GM12878 (cell line): ENCODE results near the gene LRCH3.

Source experiments
- BHLHE40 ChIP-seq, 2 experiments: fragments of 450-650 bp in 1 of 2; IDR thresholded peaks; 2 replicates each; pipeline ENCODE4 v1.6.1; 2011 to 2017; ENCODE audit warnings: low read depth in 2 of 2, borderline replicate concordance in 1 of 2, improper control_type of control experiment in 1 of 2, low read length in 1 of 2, mild to moderate bottlenecking in 1 of 2
- CHD2 ChIP-seq: IDR thresholded peaks from 2 replicates; pipeline ENCODE4 v1.6.1; 2011; ENCODE audit warnings: low read depth, low read length, improper control_type of control experiment, borderline replicate concordance
- CTCF ChIP-seq, 3 experiments: IDR thresholded peaks in 2 of 3; conservative IDR thresholded peaks in 1 of 3; 2 replicates each; pipeline ENCODE4 v1.5.1; 2011; ENCODE audit warnings: low read depth in 3 of 3, low read length in 3 of 3, mild to moderate bottlenecking in 3 of 3, control low read depth in 2 of 3, moderate library complexity in 2 of 3, inconsistent platforms in 1 of 3, mixed read lengths in 1 of 3; ENCODE audit not compliant: control insufficient read depth in 2 of 3, insufficient read depth in 1 of 3; ENCODE audit errors: extremely low read depth in 1 of 3
- EP300 ChIP-seq, 2 experiments: fragments of 150-350 bp in 1 of 2; IDR thresholded peaks; 2 replicates each; pipeline ENCODE4 v1.6.1; 2011 to 2012; ENCODE audit warnings: low read depth in 2 of 2, low read length in 2 of 2, borderline replicate concordance in 1 of 2, improper control_type of control experiment in 1 of 2, inconsistent platforms in 1 of 2; ENCODE audit not compliant: control insufficient read depth in 1 of 2
- POLR2A ChIP-seq: IDR thresholded peaks from 2 replicates; pipeline ENCODE4 v1.6.1; 2011; ENCODE audit warnings: low read depth, mild to moderate bottlenecking, low read length
- SIN3A ChIP-seq: IDR thresholded peaks from 2 replicates; pipeline ENCODE4 v1.6.1; 2012; ENCODE audit warnings: low read depth, low read length, improper control_type of control experiment
- ZBTB33 ChIP-seq: fragments of 450-650 bp; IDR thresholded peaks from 2 replicates; pipeline ENCODE4 v1.6.1; 2017; ENCODE audit warnings: mild to moderate bottlenecking
- ZNF24 ChIP-seq: fragments of 450-650 bp; IDR thresholded peaks from 2 replicates; pipeline ENCODE4 v1.6.1; 2017; ENCODE audit warnings: antibody characterized with exemption, mild to moderate bottlenecking
- ZNF274 ChIP-seq: IDR thresholded peaks from one replicate; pipeline ENCODE4 v1.8.0; 2011; ENCODE audit not compliant: insufficient read length, insufficient read depth
- ZNF384 ChIP-seq: IDR thresholded peaks from 2 replicates; pipeline ENCODE4 v1.6.1; 2012; ENCODE audit warnings: low read depth, mild to moderate bottlenecking, low read length, improper control_type of control experiment, borderline replicate concordance
- TF ChIP-seq, protein P1 (sequence below): IDR thresholded peaks from 2 replicates; pipeline ENCODE4 v1.6.1; 2012; ENCODE audit warnings: low read depth, low read length, improper control_type of control experiment
- TF ChIP-seq, protein P2 (sequence below): IDR thresholded peaks from 2 replicates; pipeline ENCODE4 v1.6.1; 2012; ENCODE audit warnings: low read depth, low read length, improper control_type of control experiment
- TF ChIP-seq, protein P3 (sequence below): IDR thresholded peaks from 2 replicates; pipeline ENCODE4 v1.6.1; 2012; ENCODE audit warnings: mild to moderate bottlenecking, low read depth, low read length

DNA sequence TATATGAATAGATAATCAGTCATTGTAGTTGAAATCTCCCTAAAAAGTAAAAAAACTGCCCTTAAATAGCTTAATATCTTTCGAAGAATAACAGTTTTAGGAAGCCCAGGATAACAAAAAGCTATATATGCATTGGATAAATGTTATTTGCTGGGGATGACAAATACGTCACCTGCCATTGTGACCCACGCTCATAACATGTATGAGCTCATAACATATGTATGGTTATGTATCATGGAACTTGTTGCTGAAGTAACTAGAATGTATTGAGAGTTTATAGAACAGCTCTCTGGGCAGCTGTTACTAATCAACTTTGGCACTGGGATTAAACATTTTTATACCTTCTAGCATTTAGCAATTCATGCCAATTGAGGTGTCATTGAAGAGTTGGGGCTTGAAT lies 1.7 kb upstream of the LRCH3 start:
- TF ChIP-seq, protein P1, sequence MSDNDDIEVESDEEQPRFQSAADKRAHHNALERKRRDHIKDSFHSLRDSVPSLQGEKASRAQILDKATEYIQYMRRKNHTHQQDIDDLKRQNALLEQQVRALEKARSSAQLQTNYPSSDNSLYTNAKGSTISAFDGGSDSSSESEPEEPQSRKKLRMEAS = no peak
- TF ChIP-seq ZNF384 = no peak
- no peak for TF ChIP-seq BHLHE40 (IDR thresholded peaks at IDR 0.05; ENCODE audit: borderline replicate concordance in 1 of 2, low read depth in 2 of 2, low read length in 1 of 2)
- no peak for TF ChIP-seq CHD2
- TF ChIP-seq, protein P2, sequence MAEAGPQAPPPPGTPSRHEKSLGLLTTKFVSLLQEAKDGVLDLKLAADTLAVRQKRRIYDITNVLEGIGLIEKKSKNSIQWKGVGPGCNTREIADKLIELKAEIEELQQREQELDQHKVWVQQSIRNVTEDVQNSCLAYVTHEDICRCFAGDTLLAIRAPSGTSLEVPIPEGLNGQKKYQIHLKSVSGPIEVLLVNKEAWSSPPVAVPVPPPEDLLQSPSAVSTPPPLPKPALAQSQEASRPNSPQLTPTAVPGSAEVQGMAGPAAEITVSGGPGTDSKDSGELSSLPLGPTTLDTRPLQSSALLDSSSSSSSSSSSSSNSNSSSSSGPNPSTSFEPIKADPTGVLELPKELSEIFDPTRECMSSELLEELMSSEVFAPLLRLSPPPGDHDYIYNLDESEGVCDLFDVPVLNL = no peak
- no peak for TF ChIP-seq POLR2A
- no peak for TF ChIP-seq CTCF (IDR thresholded peaks at IDR 0.05 in 2 of 3, conservative IDR thresholded peaks at IDR 0.05 in 1 of 3; ENCODE audit: control insufficient read depth in 2 of 3, extremely low read depth in 1 of 3, insufficient read depth in 1 of 3, low read depth in 3 of 3, low read length in 3 of 3)
- TF ChIP-seq ZNF274 = no peak
- TF ChIP-seq ZBTB33 = no peak
- TF ChIP-seq, protein P3, sequence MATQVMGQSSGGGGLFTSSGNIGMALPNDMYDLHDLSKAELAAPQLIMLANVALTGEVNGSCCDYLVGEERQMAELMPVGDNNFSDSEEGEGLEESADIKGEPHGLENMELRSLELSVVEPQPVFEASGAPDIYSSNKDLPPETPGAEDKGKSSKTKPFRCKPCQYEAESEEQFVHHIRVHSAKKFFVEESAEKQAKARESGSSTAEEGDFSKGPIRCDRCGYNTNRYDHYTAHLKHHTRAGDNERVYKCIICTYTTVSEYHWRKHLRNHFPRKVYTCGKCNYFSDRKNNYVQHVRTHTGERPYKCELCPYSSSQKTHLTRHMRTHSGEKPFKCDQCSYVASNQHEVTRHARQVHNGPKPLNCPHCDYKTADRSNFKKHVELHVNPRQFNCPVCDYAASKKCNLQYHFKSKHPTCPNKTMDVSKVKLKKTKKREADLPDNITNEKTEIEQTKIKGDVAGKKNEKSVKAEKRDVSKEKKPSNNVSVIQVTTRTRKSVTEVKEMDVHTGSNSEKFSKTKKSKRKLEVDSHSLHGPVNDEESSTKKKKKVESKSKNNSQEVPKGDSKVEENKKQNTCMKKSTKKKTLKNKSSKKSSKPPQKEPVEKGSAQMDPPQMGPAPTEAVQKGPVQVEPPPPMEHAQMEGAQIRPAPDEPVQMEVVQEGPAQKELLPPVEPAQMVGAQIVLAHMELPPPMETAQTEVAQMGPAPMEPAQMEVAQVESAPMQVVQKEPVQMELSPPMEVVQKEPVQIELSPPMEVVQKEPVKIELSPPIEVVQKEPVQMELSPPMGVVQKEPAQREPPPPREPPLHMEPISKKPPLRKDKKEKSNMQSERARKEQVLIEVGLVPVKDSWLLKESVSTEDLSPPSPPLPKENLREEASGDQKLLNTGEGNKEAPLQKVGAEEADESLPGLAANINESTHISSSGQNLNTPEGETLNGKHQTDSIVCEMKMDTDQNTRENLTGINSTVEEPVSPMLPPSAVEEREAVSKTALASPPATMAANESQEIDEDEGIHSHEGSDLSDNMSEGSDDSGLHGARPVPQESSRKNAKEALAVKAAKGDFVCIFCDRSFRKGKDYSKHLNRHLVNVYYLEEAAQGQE = no peak
- TF ChIP-seq EP300 (IDR thresholded peaks at IDR 0.05; ENCODE audit: borderline replicate concordance in 1 of 2, control insufficient read depth in 1 of 2, low read depth in 2 of 2, low read length in 2 of 2) = no peak
- no peak for TF ChIP-seq ZNF24
- no peak for TF ChIP-seq SIN3A
